K562 (cell line): ENCODE results near the gene NPAS1. TPM values are rescaled to one million over a fixed set of nuclear protein-coding genes. Genes with fewer than 3 reads are reported as not detected.

Experiments used
- ATAC-seq: fragments of 200-7000 bp; cut with Tn5 transposase; 3 replicates; pipeline ENCODE4 v1.9.1; 2020; ENCODE audit warnings: moderate library complexity
- BruUV-seq: library from RNA; stranded (reverse); fragments of 400-500 nt; replicated peaks from 2 replicates; lab custom pipeline; 2021; lab: Mats Ljungman, UMichigan
- CTCF ChIA-PET: fragments of 300-600 bp; formaldehyde crosslinking; extraction: SDS; loops from one replicate; lab custom pipeline; 2021; ENCODE audit warnings: low intra/inter-chr PET ratio; lab: Yijun Ruan, JAX
- POLR2A ChIA-PET: fragments of 300-600, 350-650 bp; sonication (Branson Sonifier 250); formaldehyde crosslinking; extraction: SDS; loops from one replicate; lab custom pipeline; 2021; ENCODE audit warnings: antibody characterized with exemption, inconsistent platforms; lab: Yijun Ruan, JAX
- DNase-seq, 4 experiments: peaks; one replicate each; pipeline versions ENCODE4 v3.0.0 to v3.0.0-alpha.2; 2011 to 2018; ENCODE audit warnings: low spot score in 3 of 4, mixed read lengths in 3 of 4; ENCODE audit errors: extremely low read depth in 1 of 4
- FAIRE-seq: peaks from 2 replicates; lab custom pipeline; 2011; peaks lifted over from hg19 to GRCh38; lab: Jason Lieb, UNC
- H2AFZ ChIP-seq: 2 replicates; pipeline ENCODE4 v1.6.0; 2011; ENCODE audit warnings: low read depth, low read length, control low read depth, inconsistent platforms
- H3K27ac ChIP-seq: fragments of 200-600 bp; 3 replicates; pipeline ENCODE4 v1.8.0; 2011; ENCODE audit warnings: low read depth, mild to moderate bottlenecking, control low read depth, inconsistent platforms, low read length, moderate library complexity, mixed read lengths; ENCODE audit errors: extremely low read depth
- H3K27me3 ChIP-seq, 2 experiments: fragments of 300-600 bp in 1 of 2; 2 replicates in 1 of 2; 3 replicates in 1 of 2; pipeline versions ENCODE4 v1.6.0 to v1.8.0; 2011; ENCODE audit warnings: inconsistent platforms in 2 of 2, low read length in 2 of 2, mild to moderate bottlenecking in 1 of 2, mixed read lengths in 1 of 2, moderate library complexity in 1 of 2; ENCODE audit not compliant: control insufficient read depth in 2 of 2, insufficient read depth in 2 of 2
- H3K36me3 ChIP-seq: fragments of 300-600 bp; 3 replicates; pipeline ENCODE4 v1.8.0; 2011; ENCODE audit warnings: mild to moderate bottlenecking, low read length, inconsistent platforms; ENCODE audit not compliant: control insufficient read depth, insufficient read depth
- H3K4me1 ChIP-seq, 2 experiments: fragments of 200-600 bp in 1 of 2; replicated peaks in 1 of 2; 2 replicates in 1 of 2; 3 replicates in 1 of 2; pipeline versions ENCODE4 v1.5.1 to v1.8.0; 2011; ENCODE audit warnings: inconsistent platforms in 2 of 2, low read length in 2 of 2, mild to moderate bottlenecking in 1 of 2, mixed read lengths in 1 of 2, moderate library complexity in 1 of 2; ENCODE audit not compliant: control insufficient read depth in 2 of 2, insufficient read depth in 2 of 2
- H3K4me2 ChIP-seq: 2 replicates; pipeline ENCODE4 v1.6.1; 2011; ENCODE audit warnings: low read length, control low read depth, inconsistent platforms, mixed read lengths; ENCODE audit not compliant: insufficient read depth
- H3K4me3 ChIP-seq: fragments of 200-600 bp; sonication (generic), shearing (Covaris generic); 2 replicates; pipeline ENCODE4 v1.5.1; 2016; ENCODE audit warnings: control low read depth, inconsistent platforms
- H3K79me2 ChIP-seq: fragments of 200-600 bp; 3 replicates; pipeline ENCODE4 v1.8.0; 2011; ENCODE audit warnings: low read length, inconsistent platforms; ENCODE audit not compliant: control insufficient read depth, insufficient read depth
- H3K9ac ChIP-seq, 2 experiments: 2 replicates each; pipeline versions ENCODE4 v1.6.0 to v1.6.1; 2011; ENCODE audit warnings: low read depth in 2 of 2, low read length in 2 of 2, control low read depth in 1 of 2, inconsistent platforms in 1 of 2, mild to moderate bottlenecking in 1 of 2, mixed read lengths in 1 of 2; ENCODE audit not compliant: insufficient read depth in 1 of 2
- H3K9me1 ChIP-seq: one replicate; pipeline ENCODE4 v1.6.0; 2011; ENCODE audit warnings: inconsistent platforms, mild to moderate bottlenecking, low read length, moderate library complexity; ENCODE audit not compliant: control insufficient read depth, insufficient read depth
- H3K9me3 ChIP-seq: replicated peaks from 2 replicates; pipeline ENCODE4 v1.5.1; 2011; ENCODE audit warnings: low read depth, low read length, inconsistent platforms; ENCODE audit not compliant: control insufficient read depth, insufficient read depth
- H4K20me1 ChIP-seq: replicated peaks from 2 replicates; pipeline ENCODE4 v1.6.1; 2011; ENCODE audit warnings: low read length, inconsistent platforms, mixed read lengths; ENCODE audit not compliant: control insufficient read depth, insufficient read depth
- ATF7 ChIP-seq: fragments of 450-650 bp; IDR thresholded peaks from 2 replicates; pipeline ENCODE4 v1.7.1; 2014; ENCODE audit warnings: mild to moderate bottlenecking, moderate library complexity
- CHD2 ChIP-seq: IDR thresholded peaks from 2 replicates; pipeline ENCODE4 v1.6.1; 2011; ENCODE audit warnings: low read depth, low read length
- CREM ChIP-seq: IDR thresholded peaks from 2 replicates; pipeline ENCODE4 v1.6.1; 2014; ENCODE audit warnings: antibody characterized with exemption, low read depth
- HIVEP1 ChIP-seq: fragments of 250-450 bp; sonication (Bioruptor Pico); IDR thresholded peaks from 2 replicates; pipeline ENCODE4 v1.4.0; 2020; ENCODE audit warnings: mild to moderate bottlenecking
- MED1 ChIP-seq: sonication (generic); formaldehyde crosslinking; IDR thresholded peaks from 2 replicates; pipeline ENCODE4 v1.8.1; 2023; ENCODE audit warnings: missing genetic modification reagents, borderline replicate concordance
- NFRKB ChIP-seq: fragments of 450-650 bp; IDR thresholded peaks from 2 replicates; pipeline ENCODE4 v1.6.1; 2016; ENCODE audit warnings: low read depth
- TGIF2 ChIP-seq: sonication (generic); formaldehyde crosslinking; IDR thresholded peaks from 2 replicates; pipeline ENCODE4 v1.8.1; 2022; ENCODE audit warnings: mild to moderate bottlenecking, missing genetic modification reagents, moderate library complexity
- THRB ChIP-seq: fragments of 450-650 bp; formaldehyde crosslinking; conservative IDR thresholded peaks from 2 replicates; pipeline ENCODE4 v1.4.0; 2022; ENCODE audit warnings: mild to moderate bottlenecking, missing genetic modification characterization
- YBX1 ChIP-seq: fragments of 450-650 bp; IDR thresholded peaks from 2 replicates; pipeline ENCODE4 v1.7.1; 2016; ENCODE audit warnings: mild to moderate bottlenecking
- ZBTB7A ChIP-seq: IDR thresholded peaks from 2 replicates; pipeline ENCODE4 v1.6.1; 2011; ENCODE audit warnings: low read depth, mild to moderate bottlenecking, low read length, moderate library complexity, borderline replicate concordance; ENCODE audit not compliant: control insufficient read depth
- ZNF134 ChIP-seq: fragments of 250-450 bp; sonication (Bioruptor Pico); conservative IDR thresholded peaks from 2 replicates; pipeline ENCODE4 v1.4.0; 2020
- ZNF143 ChIP-seq: sonication (generic); formaldehyde crosslinking; IDR thresholded peaks from 2 replicates; pipeline ENCODE4 v1.9.0; 2022; ENCODE audit warnings: mild to moderate bottlenecking, missing genetic modification reagents
- ZNF175 ChIP-seq: fragments of 200-800 bp; sonication (Bioruptor generic); IDR thresholded peaks from 2 replicates; pipeline ENCODE4 v1.6.1; 2016; ENCODE audit warnings: low read depth, mild to moderate bottlenecking, missing genetic modification characterization, missing compliant biosample characterization
- whole genome bisulfite sequencing: fragments of 100-300 bp; shearing (Covaris generic); methylation state at CpG from one replicate; pipeline ENCODE4 v1.1.6; 2016; ENCODE audit warnings: low coverage, mixed read lengths; ENCODE audit not compliant: insufficient coverage; ENCODE audit errors: missing lambda C conversion rate; 5-methylcytosine and 5-hydroxymethylcytosine counted together
- in situ Hi-C: fragments of 300-500 bp; cut with MboI; formaldehyde crosslinking; loops from 4 replicates; pipeline ENCODE4 v1.15.0; 2018; ENCODE audit warnings: inconsistent platforms, mixed read lengths
- intact Hi-C: fragments of 100-400 bp; cut with micrococcal nuclease; formaldehyde crosslinking; loops from 2 replicates; pipeline ENCODE4 v1.14.2; 2022
- polyA plus RNA-seq, 8 experiments: library from polyadenylated mRNA; depleted of rRNA in 4 of 8; stranded (reverse) in 5 of 8; unstranded in 3 of 8; fragments of >200 nt; fragmentation: Nextera tagmentation in 2 of 8; fragmentation: Illumina TruSeq in 1 of 8; extraction: Ambion mirVana in 2 of 8; extraction: Trizol in 1 of 8; gene quantifications; 2 replicates each; pipeline versions ENCODE4 v1.2.1 to v1.2.3, GENCODE V29; 2011 to 2014; ENCODE audit warnings: inconsistent platforms in 1 of 8, missing spikeins in 1 of 8
- total RNA-seq, 7 experiments: library from RNA; depleted of rRNA in 6 of 7; stranded (reverse); fragments of >200 nt in 6 of 7; fragmentation: Illumina TruSeq in 2 of 7; extraction: Trizol in 2 of 7; gene quantifications; 2 replicates each; pipeline versions ENCODE4 v1.2.1 to v1.2.3, GENCODE V29; 2011 to 2021; ENCODE audit warnings: low replicate concordance in 1 of 7
- TF ChIP-seq, protein P1 (sequence below): fragments of 250-450 bp; sonication (Bioruptor Pico); IDR thresholded peaks from 2 replicates; pipeline ENCODE4 v1.5.0; 2021; ENCODE audit warnings: mild to moderate bottlenecking, borderline replicate concordance
- TF ChIP-seq, protein P2 (sequence below): fragments of 450-650 bp; formaldehyde crosslinking; IDR thresholded peaks from 2 replicates; pipeline ENCODE4 v1.4.0; 2020; ENCODE audit warnings: mild to moderate bottlenecking, mixed read lengths

The NPAS1 gene
- total and polyA plus RNA-seq, 9 of the 15 experiments (the other 6 are each of a cell fraction or from before 2014, with no cell fraction given), result 0.58 to 5.3 (median 2.0) TPM; not detected in 2

DNA sequence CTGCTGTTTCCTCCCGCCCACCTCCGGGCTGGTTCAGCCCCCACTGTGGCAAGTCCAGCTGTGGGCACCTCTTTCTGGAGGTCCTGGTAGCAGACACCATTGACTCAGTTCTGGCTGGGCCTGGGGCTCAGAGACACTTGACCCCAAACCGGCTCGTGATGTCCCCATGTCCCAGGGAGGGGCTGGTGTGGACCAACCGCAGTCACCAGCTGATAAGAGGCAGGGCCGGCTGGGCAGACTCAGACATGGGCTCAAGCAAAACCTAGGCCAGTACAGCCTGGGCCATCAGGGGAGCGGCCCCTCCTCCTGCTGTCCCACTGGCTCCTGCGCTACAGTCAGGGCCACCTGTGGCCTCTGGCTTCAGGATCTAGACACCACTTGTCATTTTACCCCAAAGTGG, 48.6 kb downstream of the NPAS1 start:
- TF ChIP-seq ZNF143 (CRISPR knock-in tag), result no peak
- no peak for TF ChIP-seq MED1
- TF ChIP-seq NFRKB, result no peak
- no peak for TF ChIP-seq ZBTB7A
- no peak for TF ChIP-seq ATF7
- TF ChIP-seq THRB (CRISPR knock-in tag), result no peak
- no peak for TF ChIP-seq ZNF134
- TF ChIP-seq, protein P1, sequence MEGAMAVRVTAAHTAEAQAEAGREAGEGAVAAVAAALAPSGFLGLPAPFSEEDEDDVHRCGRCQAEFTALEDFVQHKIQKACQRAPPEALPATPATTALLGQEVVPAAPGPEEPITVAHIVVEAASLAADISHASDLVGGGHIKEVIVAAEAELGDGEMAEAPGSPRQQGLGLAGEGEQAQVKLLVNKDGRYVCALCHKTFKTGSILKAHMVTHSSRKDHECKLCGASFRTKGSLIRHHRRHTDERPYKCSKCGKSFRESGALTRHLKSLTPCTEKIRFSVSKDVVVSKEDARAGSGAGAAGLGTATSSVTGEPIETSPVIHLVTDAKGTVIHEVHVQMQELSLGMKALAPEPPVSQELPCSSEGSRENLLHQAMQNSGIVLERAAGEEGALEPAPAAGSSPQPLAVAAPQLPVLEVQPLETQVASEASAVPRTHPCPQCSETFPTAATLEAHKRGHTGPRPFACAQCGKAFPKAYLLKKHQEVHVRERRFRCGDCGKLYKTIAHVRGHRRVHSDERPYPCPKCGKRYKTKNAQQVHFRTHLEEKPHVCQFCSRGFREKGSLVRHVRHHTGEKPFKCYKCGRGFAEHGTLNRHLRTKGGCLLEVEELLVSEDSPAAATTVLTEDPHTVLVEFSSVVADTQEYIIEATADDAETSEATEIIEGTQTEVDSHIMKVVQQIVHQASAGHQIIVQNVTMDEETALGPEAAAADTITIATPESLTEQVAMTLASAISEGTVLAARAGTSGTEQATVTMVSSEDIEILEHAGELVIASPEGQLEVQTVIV, result no peak
- no peak for TF ChIP-seq CREM
- TF ChIP-seq, protein P2, sequence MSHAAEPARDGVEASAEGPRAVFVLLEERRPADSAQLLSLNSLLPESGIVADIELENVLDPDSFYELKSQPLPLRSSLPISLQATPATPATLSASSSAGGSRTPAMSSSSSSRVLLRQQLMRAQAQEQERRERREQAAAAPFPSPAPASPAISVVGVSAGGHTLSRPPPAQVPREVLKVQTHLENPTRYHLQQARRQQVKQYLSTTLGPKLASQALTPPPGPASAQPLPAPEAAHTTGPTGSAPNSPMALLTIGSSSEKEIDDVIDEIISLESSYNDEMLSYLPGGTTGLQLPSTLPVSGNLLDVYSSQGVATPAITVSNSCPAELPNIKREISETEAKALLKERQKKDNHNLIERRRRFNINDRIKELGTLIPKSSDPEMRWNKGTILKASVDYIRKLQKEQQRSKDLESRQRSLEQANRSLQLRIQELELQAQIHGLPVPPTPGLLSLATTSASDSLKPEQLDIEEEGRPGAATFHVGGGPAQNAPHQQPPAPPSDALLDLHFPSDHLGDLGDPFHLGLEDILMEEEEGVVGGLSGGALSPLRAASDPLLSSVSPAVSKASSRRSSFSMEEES, result no peak
- TF ChIP-seq CHD2, result no peak
- no peak for TF ChIP-seq TGIF2 (CRISPR knock-in tag)
- no peak for TF ChIP-seq YBX1
- TF ChIP-seq ZNF175, result no peak
- TF ChIP-seq HIVEP1, result no peak
- no peak overlapping the region for H3K4me3 ChIP-seq
- no peak overlapping the region for H3K27ac ChIP-seq
- 69% methylated on average over 8 of the region's 8 CpGs for WGBS
- FAIRE-seq (no peak), DNase-seq (no peak), ATAC-seq (no peak)
- no TSS peak for BruUV-seq
- H3K9me1 ChIP-seq, result no peaks in the 10 kb centered on the region
- H3K79me2 ChIP-seq, result no peaks in the 10 kb centered on the region
- ChIA-PET CTCF (no interaction called here), POLR2A (interaction anchor here (0.6 to 1.6 kb wide), 7 partner anchors 10 to 277 kb away, joined by 3 to 12 read pairs (median 4); partner anchors contain the start of genes SAE1 and ZC3H4)
- intact Hi-C loops, result loop anchor here (10.0 kb wide), 1 partner anchor 53 kb away; the partner anchor contains the start of gene NPAS1
- H3K4me2 ChIP-seq, result no peak overlapping the region
- peaks cover 84% of the 10 kb centered on the region; the same call in 2 of the 3 replicates for H3K36me3 ChIP-seq
- in situ Hi-C loops, result no loop called here
- H4K20me1 ChIP-seq, result 0 out of 2 replicates have a peak, but pooled peaks cover 3% of the 10 kb centered on the region
- H2AFZ ChIP-seq, result no peak overlapping the region
- H3K9me3 ChIP-seq, result no peaks in the 10 kb centered on the region
- no peaks in the 10 kb centered on the region for H3K27me3 ChIP-seq
- 0 out of 4 replicates have a peak overlapping the region, but pooled peaks of 1 of the 2 experiments have one; percentile 29 for H3K9ac ChIP-seq
- H3K4me1 ChIP-seq, result peaks cover 0 to 23% of the 10 kb centered on the region in 2 experiments; a peak in 1 of 5 replicates
